Hepatocyte (in vitro differentiated cells): Measurements from ENCODE around the gene HSD11B1.

Source experiments
- CTCF ChIP-seq: fragments of 200-600 bp; sonication (generic); IDR thresholded peaks from 2 replicates; pipeline ENCODE4 v1.5.1; 2016; ENCODE audit warnings: antibody characterized with exemption, mild to moderate bottlenecking; ENCODE audit not compliant: poor library complexity
- EZH2 ChIP-seq: fragments of 200-600 bp; sonication (generic); IDR thresholded peaks from 2 replicates; pipeline ENCODE4 v1.6.1; 2016; ENCODE audit warnings: antibody characterized with exemption, mild to moderate bottlenecking, borderline replicate concordance
- EZH2phosphoT487 ChIP-seq: fragments of 200-600 bp; sonication (generic); IDR thresholded peaks from one replicate; pipeline ENCODE4 v1.6.1; 2018; ENCODE audit warnings: antibody characterized with exemption, mild to moderate bottlenecking, low read depth, moderate library complexity; ENCODE audit not compliant: unreplicated experiment, severe bottlenecking

GRCh38 chr1:209697126-209697525 is 7.5 kb upstream of the HSD11B1 start:
- TF ChIP-seq CTCF = no peak
- no peak for TF ChIP-seq EZH2phosphoT487
- no peak for TF ChIP-seq EZH2
